NCI-H2196 treated with DMSO at 0.1 percent for 48 hours (cell line): Measurements from ENCODE around the gene ACSF3.

Experiments
- DNase-seq: peaks from one replicate; lab custom pipeline; 2025; ENCODE audit not compliant: unreplicated experiment; lab: John Stamatoyannopoulos, UW

ACSF3 gene

DNA sequence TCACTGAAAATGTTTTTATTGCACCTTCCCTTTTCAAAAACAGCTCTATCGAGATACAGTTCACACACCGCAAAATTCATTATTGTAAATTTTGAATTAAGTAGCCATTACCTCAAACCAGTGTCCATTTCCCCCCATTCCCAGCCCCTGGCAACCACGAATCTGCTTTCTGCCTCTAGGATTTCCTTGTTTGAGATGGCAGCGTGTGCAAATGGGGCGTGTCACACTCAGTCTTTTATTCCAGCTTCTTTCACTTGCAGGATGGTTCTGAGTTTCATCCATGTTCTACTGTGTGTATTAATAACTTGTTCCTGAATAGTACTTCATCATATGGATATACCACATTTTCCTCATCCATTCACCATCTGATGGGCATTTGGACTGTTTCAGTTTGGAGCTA, 14.8 kb downstream of the ACSF3 start:
- no peak for DNase-seq

DNA sequence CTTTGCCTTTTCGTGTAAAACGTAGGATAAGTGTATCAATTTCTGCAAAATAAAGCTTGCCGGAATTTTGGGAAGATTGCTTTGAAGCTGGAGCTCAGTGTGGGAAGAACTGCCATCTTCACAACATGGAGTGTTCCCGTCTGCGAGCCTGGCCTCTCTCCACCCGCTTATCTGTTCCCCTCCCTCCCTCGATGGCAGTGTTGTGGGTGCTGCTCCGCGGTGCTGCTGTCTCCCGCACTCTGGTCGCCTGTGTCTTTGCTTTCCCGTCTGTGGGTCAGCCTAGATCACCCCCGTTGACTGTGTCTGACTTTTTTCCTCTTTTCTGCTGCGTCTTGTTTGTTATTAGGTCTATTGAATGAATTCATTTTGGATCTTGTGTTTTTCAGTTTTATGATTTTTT, 17.0 kb downstream of the ACSF3 start:
- no peak for DNase-seq

DNA sequence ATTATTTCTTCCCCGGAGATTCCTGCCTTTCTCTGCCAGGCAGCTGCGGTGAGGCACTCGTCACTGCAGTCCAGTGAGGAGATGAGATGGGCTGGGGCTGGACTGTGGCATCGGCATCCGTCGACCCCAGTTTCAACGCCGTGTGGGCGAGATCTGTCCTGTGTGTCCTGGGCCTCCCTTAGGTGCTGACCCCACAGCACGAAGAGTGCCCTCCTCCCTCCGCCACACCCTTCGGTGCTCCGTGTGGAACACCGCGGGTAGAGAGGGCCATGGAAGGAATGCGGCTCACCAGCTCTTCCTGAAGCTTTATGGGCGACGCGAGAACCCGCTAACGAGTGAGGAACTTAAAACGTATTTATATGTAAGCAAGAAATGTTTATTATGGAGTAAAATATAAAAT, 17.6 kb downstream of the ACSF3 start:
- no peak for DNase-seq

DNA sequence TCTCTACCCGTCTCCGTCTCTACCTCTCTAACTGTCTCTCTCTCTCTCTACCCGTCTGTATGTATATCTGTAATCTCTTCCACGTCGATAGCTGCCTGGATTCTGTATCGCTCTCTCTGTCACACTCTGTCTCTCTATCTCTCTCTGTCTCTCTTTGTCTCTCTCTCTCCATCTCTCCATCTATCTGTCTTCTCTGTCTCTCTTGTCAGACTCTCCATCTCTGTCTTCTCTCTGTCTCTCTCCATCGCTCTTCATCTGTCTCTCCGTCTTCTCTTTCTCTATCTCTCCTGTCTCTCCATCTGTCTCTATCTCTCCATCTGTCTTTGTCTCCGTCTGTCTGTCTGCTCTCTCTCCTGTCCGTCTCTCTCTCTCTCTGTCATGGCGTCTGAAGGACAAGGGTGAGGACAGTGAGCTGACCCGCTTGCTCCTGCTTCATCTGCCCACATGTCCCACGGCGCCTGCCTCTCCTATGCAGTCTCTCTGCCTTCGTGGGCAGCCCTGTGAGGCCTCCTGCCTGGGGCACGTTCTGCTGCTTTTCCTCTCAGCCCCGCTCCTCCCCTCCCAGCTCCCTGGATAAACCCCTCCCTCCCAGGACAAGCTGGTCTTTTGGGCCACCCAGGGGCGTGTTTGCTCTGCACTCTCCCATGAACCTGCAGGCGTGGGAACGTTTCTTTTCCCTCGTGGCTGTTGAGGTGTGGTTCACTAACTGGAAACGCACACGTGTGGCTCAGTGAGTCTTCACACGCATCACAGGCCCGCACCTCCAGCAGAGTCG, 18.9 kb downstream of the ACSF3 start:
- no peak for DNase-seq

DNA sequence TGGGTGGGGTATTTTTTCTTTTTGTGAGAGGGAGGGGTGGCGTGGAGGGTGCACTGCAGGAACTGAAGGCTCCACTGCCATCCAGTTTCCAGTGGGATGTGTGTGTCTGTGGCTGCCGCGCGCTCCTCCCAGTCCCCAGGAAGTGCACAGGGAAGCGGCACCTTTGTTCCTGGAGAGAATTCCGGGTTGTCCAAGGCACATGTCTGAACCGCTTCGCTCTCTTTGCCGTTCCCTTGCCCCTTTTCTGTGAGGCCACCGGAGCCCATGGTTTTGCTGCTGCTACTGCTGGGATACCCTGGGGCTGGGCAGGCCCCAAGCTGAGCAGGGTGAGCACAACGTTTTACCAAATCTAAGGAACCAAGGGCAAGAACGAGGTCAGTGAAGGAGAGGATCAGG, 19.5 kb downstream of the ACSF3 start:
- DNase-seq, result no peak

DNA sequence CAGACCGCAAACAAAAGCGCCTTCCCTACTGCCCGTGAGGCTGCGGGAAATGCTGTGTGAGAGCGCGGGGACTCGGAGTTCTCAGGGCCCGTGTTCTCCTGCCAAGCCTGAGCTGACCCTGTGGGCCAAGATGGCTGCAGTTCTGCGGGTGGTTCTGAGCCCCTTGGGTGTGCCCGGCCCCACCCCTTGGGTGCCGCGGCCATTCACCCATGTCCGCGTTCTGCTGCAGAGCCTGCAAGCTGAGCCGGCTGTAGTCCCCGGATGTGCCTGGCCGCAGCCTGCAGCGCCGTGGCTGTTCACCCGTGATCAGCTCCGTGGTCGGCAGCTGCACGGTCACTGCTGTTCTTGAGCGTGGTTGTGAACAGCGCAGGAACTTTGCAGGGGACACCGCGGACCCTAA, 20.0 kb downstream of the ACSF3 start:
- DNase-seq, result no peak

DNA sequence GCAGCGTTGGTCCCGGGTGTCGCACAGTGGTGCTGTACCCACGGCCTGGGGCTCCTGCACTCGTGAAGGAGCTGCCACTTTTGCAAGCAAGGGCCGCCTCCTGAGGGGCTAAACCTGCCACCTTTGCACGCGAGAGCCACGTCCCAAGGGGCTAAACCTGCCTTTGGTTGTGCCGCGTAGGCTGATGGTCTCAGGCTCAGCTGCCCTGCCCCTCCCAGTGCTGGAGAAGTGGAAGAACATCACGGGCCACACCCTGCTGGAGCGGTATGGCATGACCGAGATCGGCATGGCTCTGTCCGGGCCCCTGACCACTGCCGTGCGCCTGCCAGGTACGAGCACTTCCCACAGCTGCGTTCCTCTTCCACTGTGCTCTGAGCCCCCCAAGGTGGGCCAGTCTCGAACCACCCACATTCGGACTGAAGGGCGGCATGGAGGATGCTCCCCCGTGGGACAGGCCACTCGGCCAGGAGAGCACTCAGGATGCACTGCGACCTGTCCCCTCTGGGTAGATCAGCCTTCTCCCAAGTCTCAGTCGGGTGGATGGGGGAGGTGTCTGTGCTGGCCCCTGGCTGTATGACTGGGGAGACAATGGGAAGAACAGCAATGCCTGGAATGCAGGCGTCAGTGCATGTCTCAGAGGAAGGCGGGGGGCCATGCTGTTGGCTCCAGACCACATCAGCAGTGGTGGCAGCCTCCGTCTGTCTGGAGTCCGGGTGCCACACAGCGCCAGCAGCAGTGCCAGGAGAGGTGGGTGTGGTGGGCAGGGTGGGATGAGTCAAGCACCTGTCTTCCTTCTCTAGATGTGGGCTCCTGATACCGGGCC, 20.7 kb downstream of the ACSF3 start:
- no peak for DNase-seq

DNA sequence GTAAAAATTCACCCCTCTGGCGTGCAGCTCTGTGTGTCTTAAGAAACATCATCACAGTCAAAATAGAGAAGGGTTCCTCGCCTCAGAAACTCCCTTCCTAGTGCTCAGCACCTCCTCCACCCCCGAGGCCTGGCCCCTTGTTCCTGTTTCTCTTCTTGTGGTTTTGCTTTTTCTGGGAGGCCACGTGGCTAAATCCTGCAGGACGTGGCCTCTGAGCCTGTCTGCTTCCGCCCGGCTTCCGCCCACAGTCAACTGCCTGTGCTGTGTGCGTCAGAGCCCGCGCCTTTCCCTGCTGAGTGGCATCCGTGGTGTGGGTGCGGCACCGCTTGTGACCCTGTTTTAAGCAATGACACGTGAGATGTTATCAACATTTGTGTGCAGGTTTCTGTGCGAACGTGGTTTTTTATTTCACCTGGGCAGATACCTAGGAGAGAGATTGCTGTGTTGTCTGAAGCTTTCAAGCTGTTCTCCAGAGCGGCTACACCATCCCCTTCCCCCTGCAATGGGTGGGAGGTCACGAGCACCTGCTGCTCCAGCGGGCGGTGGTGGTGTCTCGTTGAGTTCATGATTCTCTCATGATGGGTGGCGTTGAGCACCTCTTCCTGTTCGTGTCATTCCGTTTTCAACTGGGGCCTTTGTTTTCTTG, 21.7 kb downstream of the ACSF3 start:
- DNase-seq, result no peak

DNA sequence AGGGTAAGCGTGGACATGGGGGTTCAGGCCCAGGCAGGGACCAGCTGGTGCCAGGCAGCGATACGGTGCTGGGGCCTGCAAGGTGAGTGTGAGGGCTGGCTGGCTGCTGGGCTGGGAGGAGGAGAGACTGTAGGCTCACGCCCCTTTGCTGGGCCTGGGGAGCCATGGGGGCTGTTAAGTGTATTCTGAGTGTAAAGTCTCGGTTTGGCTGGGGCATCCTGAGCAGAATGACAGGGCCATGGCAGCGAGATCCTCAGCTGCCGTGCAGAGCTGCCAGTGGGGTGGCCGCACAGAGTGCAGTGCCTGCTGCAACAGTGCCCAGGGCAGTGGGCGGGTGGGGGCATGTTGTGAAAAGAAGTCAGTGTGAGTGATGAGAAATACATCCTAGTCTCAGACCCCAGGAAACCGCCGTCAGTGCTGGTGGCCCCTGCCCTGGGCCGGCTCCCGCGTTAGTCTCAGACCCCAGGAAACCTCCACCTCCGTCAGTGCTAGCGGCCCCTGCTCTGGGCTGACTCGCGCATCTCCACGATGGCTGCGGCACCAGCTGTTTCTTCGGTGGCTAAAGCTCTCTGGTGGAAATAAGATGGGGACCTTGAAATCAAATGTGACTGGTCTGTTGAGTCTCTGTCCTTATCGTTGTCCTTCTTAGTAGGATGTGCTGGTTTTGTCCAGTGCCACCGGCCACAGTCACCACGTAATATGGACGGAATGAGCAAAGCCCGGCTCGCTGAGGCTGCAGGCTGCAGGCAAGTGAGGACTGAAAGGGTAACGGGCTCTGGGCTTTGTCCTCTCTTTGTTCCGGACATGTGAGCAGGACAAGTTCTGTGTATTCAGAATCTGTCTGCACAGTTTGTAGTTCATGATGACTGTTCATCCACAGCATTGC, 22.9 kb downstream of the ACSF3 start:
- DNase-seq, result no peak

DNA sequence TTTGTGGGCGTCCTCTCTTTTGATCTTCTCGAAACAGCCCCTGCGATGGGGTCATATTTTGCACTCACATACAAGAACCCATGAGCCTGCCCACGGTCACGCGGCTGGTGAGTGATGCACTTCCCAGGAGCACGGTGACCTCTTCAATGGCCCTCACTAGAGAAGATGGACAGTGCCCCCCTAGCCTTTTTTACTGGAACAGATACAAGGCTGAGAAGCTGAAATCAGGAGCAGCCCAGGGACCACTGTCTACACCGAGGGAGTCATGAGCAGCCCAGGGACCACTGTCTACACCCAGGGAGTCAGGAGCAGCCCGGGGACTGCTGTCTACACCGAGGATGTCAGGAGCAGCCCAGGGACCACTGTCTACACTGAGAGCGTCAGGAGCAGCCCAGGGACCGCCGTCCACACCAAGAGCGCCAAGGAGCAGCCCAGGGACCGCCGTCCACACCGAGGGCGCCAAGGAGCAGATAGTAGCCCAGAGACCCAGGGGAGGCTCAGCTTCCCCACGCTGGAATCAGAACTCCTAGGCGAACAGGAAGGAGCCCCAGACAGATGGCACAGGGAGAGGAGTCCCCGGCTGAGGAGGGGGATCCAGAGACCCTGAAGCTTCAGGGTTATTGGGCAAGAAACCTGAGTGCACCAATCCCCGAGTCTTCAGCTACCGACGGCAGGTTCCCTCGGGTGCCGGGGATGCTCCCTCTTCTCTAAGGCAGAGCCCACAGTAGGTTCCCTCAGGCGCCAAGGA, 23.7 kb downstream of the ACSF3 start:
- DNase-seq, result no peak

DNA sequence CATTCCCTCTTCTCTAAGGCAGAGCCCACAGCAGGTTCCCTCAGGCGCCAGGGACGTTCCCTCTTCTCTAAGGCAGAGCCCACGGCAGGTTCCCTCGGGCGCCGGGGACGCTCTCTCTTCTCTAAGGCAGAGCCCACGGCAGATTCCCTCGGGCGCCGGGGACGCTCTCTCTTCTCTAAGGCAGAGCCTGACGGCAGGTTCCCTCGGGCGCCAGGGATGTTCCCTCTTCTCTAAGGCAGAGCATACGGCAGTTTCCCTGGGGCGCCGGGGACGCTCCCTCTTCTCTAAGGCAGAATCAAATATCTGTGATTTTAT, 24.3 kb downstream of the ACSF3 start:
- DNase-seq, result no peak

DNA sequence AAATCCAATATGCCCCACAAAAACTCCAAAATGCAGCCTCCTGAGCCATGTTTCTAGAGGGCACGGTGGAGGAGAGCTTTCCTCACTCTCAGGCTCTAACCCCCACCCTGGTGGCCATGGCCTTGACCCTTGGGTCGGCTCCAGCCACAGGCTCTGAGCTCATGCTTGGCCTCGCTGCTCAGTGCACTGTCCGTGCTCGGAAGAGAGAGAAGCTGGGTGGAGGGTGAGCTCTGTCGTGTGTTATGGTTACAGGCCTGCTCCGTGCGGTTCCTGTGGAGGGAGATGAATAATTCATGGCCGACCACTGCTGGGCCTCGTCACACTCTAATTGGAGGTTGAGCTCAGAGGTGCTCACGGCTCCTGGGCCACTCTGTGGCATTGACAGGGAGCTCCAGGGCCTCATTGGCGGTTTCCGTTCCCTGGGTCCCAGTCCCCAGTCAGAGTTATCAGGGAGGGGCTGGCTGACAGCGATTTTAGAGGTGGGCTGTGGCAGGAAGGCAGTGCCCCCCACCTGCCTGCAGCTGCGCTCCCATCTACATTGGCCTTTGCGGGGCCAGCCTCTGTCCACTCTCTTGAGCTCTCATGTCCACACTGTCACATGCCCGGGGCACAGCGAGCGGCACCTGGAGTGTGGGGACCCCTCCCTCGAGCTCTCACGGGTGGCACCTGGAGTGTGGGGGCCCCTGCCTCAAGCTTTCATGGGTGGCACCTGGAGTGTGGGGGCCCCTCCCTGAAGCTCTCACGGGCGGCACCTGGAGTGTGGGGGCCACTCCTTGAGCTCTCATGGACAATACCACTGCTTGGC, 24.9 kb downstream of the ACSF3 start:
- no peak for DNase-seq

DNA sequence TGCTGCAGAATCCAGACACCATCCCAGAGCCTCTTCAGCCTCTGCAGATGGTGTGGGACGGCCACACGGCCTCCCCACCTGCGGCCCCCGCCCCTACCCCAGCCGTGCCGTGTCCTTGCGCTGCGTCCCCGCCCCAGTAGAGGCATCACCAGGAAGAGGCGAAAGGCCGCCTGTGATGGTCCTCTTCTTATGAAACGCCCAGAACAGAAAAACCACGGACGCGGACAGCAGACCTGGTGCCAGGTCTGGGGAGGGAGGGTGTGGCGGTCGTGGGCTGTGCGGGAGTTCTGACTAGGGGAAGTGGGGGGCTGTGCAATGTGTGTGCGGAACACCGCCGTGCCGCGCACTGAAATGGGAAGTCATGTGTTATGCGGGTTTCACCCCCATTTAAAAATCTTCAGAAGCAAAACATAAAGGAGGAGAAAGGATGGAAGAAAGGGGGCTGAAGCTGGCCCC, 25.5 kb downstream of the ACSF3 start:
- DNase-seq, result no peak

DNA sequence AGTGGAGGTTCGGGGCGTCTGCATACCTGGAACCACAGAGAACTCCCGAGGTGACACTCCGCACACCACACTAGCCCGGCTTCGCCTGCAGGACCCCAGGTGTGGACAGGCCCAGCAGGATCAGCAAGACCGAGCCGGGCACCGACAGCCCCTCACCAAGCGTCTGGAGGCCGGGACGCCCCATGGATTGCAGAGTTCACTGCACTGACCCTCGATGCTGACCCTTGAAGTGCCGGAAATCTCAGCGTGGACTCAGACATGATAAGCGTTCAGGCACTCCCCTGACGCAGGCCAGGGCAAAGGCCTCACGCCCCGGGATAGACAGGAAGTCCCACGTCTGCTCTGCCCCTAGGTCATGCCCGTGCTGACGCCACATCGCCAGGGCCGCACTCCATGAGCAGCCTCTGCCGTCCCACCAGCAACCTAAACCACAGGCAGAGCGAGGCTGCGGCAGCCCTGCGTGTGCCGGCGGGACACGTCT, 26.0 kb downstream of the ACSF3 start:
- no peak for DNase-seq

DNA sequence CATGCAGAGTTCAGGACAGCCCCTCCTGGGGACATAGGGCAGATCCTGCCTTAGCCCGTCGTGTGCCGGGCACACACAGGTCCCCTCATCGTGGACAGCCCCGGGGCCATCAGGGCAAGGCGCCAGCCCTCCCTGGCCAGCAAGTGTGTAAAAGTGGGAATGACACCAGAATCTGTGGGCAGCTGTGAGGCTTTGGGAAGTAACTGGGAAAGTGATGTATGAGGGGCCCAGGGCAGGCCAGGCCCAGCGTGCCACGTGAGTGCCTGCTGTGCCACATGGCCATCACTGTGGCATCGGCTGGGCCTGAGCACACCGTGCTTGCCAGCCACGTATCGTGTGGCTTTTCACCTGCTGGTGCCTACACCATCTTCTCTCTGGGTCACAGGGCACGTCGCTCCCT, 26.6 kb downstream of the ACSF3 start:
- DNase-seq, result no peak

DNA sequence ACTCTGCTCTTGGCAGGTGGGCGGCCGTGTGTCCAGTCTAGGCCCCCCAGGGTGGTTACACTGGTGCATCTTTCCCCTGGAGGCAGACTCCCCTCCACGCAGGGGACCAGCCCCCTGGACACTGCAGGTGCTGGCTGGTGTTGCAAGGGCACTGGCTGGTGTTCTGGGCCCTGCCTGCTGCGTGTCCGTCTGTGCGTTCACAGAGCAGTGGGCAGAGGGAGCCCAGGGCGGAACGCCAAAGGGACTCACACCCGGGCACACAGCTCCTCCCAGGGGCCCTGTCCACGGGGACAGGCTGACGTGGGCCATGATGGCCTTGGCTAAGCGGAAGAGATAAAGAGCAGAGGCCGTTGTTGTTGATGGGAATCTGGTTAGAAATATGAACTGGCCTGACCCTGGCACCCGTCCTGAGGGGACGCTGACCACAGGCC, 27.3 kb downstream of the ACSF3 start:
- DNase-seq, result no peak

DNA sequence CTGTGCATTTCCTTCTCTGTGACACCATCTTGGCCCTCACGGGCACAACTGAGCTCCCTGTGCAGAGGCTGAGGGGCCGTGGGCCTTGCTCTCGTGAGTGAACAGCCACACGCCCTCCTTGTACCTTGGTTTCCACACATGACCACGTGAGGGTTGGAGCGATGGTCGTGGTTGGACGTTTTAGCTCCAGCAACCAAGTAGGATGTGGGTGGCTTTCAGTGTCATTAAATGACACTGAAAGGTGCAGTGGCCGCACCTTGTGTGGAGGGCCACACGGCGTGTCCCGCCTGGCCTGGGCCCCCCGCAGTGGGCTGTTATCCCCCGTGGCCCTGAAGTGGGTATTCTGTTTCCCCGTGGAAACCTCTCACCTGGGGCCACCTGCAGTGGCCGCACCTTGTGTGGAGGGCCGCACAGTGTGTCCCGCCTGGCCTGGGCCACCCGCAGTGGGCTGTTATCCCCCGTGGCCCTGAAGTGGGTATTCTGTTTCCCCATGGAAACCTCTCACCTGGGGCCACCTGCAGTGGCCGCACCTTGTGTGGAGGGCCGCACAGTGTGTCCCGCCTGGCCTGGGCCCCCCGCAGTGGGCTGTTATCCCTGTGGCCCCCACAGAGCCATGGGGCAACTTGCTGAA, 28.2 kb downstream of the ACSF3 start:
- no peak for DNase-seq

DNA sequence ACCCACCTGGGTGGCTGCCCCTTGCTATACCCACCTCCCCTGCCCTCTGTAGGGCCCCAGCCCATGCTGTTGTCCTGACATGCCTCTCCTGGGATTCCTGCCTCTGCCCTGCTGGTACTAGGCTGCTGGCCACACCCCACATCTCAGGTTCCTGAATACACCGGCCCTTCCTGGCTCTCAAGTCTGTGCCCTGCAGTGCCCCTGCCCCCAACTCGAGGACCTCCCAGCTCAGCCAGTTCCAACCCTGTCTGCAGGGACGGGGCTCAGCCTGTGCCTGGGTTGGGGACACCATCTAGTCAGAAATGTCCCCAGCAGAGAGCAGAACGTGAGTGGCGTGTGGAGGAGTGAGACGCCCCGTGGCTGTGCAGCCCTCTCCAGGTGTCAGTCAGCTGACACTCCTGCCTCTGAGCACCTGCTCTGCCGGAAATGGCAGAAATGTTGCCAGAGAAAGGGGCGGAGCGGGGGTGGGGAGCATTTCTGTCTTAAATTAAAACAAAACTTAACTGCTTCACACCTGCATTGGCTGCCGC, 28.7 kb downstream of the ACSF3 start:
- DNase-seq, result peak; percentile 85
